ENCODE results near the gene ZNF322.

DNA sequence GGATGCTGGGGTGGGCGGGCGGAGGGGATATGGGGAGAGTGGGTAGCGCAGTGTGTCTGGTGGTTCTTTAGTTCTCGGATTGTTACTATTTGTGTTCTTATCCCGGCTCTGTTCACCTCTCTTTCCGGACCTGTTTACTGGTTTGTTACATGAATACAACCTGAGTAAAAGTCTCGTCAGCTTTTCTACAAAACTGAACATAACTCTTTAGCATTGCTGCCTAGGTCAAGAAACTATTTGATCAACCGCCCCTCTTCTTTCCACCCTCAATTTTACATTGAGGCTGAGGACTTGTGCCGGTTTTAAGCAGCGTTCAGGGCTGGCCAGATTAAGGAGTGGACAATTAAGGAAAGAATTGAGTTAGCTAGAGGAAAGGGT lies 62.2 kb downstream of the ZNF322 start:
- TF ChIP-seq TAF1 (conservative IDR thresholded peaks at IDR 0.05), result no peak
- TF ChIP-seq, protein P1, sequence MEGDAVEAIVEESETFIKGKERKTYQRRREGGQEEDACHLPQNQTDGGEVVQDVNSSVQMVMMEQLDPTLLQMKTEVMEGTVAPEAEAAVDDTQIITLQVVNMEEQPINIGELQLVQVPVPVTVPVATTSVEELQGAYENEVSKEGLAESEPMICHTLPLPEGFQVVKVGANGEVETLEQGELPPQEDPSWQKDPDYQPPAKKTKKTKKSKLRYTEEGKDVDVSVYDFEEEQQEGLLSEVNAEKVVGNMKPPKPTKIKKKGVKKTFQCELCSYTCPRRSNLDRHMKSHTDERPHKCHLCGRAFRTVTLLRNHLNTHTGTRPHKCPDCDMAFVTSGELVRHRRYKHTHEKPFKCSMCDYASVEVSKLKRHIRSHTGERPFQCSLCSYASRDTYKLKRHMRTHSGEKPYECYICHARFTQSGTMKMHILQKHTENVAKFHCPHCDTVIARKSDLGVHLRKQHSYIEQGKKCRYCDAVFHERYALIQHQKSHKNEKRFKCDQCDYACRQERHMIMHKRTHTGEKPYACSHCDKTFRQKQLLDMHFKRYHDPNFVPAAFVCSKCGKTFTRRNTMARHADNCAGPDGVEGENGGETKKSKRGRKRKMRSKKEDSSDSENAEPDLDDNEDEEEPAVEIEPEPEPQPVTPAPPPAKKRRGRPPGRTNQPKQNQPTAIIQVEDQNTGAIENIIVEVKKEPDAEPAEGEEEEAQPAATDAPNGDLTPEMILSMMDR (IDR thresholded peaks at IDR 0.05; ENCODE audit: low read depth, low read length, missing input control), result no peak

Data from liver (tissue), 3 donors.